ENCODE measurements around the gene RBM12. TPM values are rescaled to one million over a fixed set of nuclear protein-coding genes. Genes with fewer than 3 reads are reported as not detected.
A peak's percentile ranks its signal among the peaks of the same experiment; 100 is the strongest.

Gene RBM12
- total RNA-seq, 3 donors from 2014 or later: 68.3 to 72.5 (median 70.6) TPM

- no peak for DNase-seq
- no peak overlapping the region for H3K4me3 ChIP-seq
- intact Hi-C loops (cut with DNase I, micrococcal nuclease): no loop called here
- H3K9me3 ChIP-seq: no peaks in the 10 kb centered on the region
- ATAC-seq: no peak
- no peak for TF ChIP-seq CTCF (IDR thresholded peaks at IDR 0.05)
- no peaks in the 10 kb centered on the region for H3K36me3 ChIP-seq (ENCODE audit: low read depth)
- H3K4me1 ChIP-seq (ENCODE audit: low read depth): no peaks in the 10 kb centered on the region
Observed at GRCh38 chr20:35669681-35670080, 5.0 kb upstream of the RBM12 start.

- Histone ChIP-seq H3K36me3 (ENCODE audit: low read depth) (no peaks in the 10 kb centered on the region), H3K9me3 (no peaks in the 10 kb centered on the region), H3K4me3 (no peak overlapping the region), H3K4me1 (ENCODE audit: low read depth) (no peaks in the 10 kb centered on the region)
- DNase-seq: no peak
- no peak for TF ChIP-seq CTCF (IDR thresholded peaks at IDR 0.05)
- no peak for ATAC-seq
- intact Hi-C loops (cut with DNase I, micrococcal nuclease): no loop called here
Observed at GRCh38 chr20:35669221-35669620, 4.5 kb upstream of the RBM12 start.

GRCh38 chr20:35665949-35666288, 1.2 kb upstream of the RBM12 start:
- no peak for DNase-seq
- no peak for ATAC-seq
- intact Hi-C loops (cut with DNase I, micrococcal nuclease): no loop called here
- H3K36me3 ChIP-seq (ENCODE audit: low read depth): no peaks in the 10 kb centered on the region
- TF ChIP-seq CTCF (IDR thresholded peaks at IDR 0.05): no peak
- H3K4me3 ChIP-seq: no peak overlapping the region
- H3K4me1 ChIP-seq (ENCODE audit: low read depth): peaks cover 21% of the 10 kb centered on the region
- H3K9me3 ChIP-seq: no peaks in the 10 kb centered on the region

- Histone ChIP-seq H3K9me3 (no peaks in the 10 kb centered on the region), H3K4me3 (peak overlapping the region; percentile 51), H3K36me3 (ENCODE audit: low read depth) (no peaks in the 10 kb centered on the region), H3K4me1 (ENCODE audit: low read depth) (peaks cover 25% of the 10 kb centered on the region)
- intact Hi-C loops (cut with DNase I, micrococcal nuclease): no loop called here
- no peak for TF ChIP-seq CTCF (IDR thresholded peaks at IDR 0.05)
- ATAC-seq (peak; percentile 68), DNase-seq (peak; percentile 64 to 74 (median 70))
Observed at GRCh38 chr20:35663516-35664465, 909 bp downstream of the RBM12 start.

GRCh38 chr20:35662551-35662950, 2.1 kb downstream of the RBM12 start:
- peaks cover 30% of the 10 kb centered on the region for H3K4me1 ChIP-seq (ENCODE audit: low read depth)
- ATAC-seq (no peak), DNase-seq (no peak)
- no peaks in the 10 kb centered on the region for H3K9me3 ChIP-seq
- intact Hi-C loops (cut with DNase I, micrococcal nuclease): no loop called here
- TF ChIP-seq CTCF (IDR thresholded peaks at IDR 0.05): no peak
- no peak overlapping the region for H3K4me3 ChIP-seq
- H3K36me3 ChIP-seq (ENCODE audit: low read depth): no peaks in the 10 kb centered on the region

All from mucosa of descending colon (tissue), 3 donors.